Skeletal muscle satellite cell (primary cell): Measurements from ENCODE around the gene EBI3.
"Not testable (repeated sequence)": the region's sequence is repeated elsewhere in the genome, so short reads cannot be mapped to it uniquely, and the experiment has no call there.

Source experiments
- H3K27me3 ChIP-seq: 2 replicates; pipeline ENCODE4 v1.7.0; 2013; ENCODE audit warnings: low read length; ENCODE audit not compliant: control insufficient read depth, insufficient read depth
- H3K36me3 ChIP-seq: 2 replicates; pipeline ENCODE4 v1.7.0; 2013; ENCODE audit warnings: mild to moderate bottlenecking, control low read depth, low read length; ENCODE audit not compliant: insufficient read depth
- H3K4me1 ChIP-seq: 2 replicates; pipeline ENCODE4 v1.7.0; 2013; ENCODE audit warnings: low read length; ENCODE audit not compliant: control insufficient read depth, insufficient read depth
- H3K4me2 ChIP-seq: 2 replicates; pipeline ENCODE4 v1.7.0; 2013; ENCODE audit warnings: mild to moderate bottlenecking, low read length
- H3K4me3 ChIP-seq: 2 replicates; pipeline ENCODE4 v1.7.0; 2013; ENCODE audit warnings: low read length
- H3K9ac ChIP-seq: 2 replicates; pipeline ENCODE4 v1.7.0; 2013; ENCODE audit warnings: mild to moderate bottlenecking, low read depth, low read length, moderate library complexity
- H3K9me3 ChIP-seq: replicated peaks from 2 replicates; pipeline ENCODE4 v1.7.0; 2013; ENCODE audit warnings: mild to moderate bottlenecking, control low read depth, low read length

Gene EBI3

GRCh38 chr19:4268816-4269430 lies 39.6 kb downstream of the EBI3 start:
- Histone ChIP-seq H3K36me3 (peaks cover 27% of the 10 kb centered on the region), H3K9ac (no peak overlapping the region), H3K4me1 (no peaks in the 10 kb centered on the region), H3K27me3 (no peaks in the 10 kb centered on the region), H3K4me3 (no peak overlapping the region), H3K9me3 (no peaks in the 10 kb centered on the region), H3K4me2 (no peak overlapping the region)

GRCh38 chr19:4272894-4273293 lies 43.6 kb downstream of the EBI3 start:
- no peak overlapping the region for H3K4me3 ChIP-seq

GRCh38 chr19:4274321-4274686 lies 45.0 kb downstream of the EBI3 start:
- H3K4me3 ChIP-seq: not testable (repeated sequence)

More at GRCh38 chr19:4272894-4273293, 43.6 kb downstream of the EBI3 start:
- no peaks in the 10 kb centered on the region for H3K9me3 ChIP-seq
- H3K4me2 ChIP-seq: no peak overlapping the region
- peaks cover 3% of the 10 kb centered on the region for H3K27me3 ChIP-seq
- peaks cover 18% of the 10 kb centered on the region for H3K36me3 ChIP-seq
- no peaks in the 10 kb centered on the region for H3K4me1 ChIP-seq
- H3K9ac ChIP-seq: no peak overlapping the region

GRCh38 chr19:4277191-4277696 lies 47.9 kb downstream of the EBI3 start:
- H3K4me2 ChIP-seq: no peak overlapping the region
- no peaks in the 10 kb centered on the region for H3K4me1 ChIP-seq
- H3K9me3 ChIP-seq: no peaks in the 10 kb centered on the region
- H3K36me3 ChIP-seq: no peaks in the 10 kb centered on the region
- H3K27me3 ChIP-seq: peaks cover 14% of the 10 kb centered on the region
- H3K4me3 ChIP-seq: no peak overlapping the region
- no peak overlapping the region for H3K9ac ChIP-seq

More at GRCh38 chr19:4274321-4274686, 45.0 kb downstream of the EBI3 start:
- H3K9ac ChIP-seq, H3K27me3 ChIP-seq, H3K4me2 ChIP-seq, H3K9me3 ChIP-seq, H3K36me3 ChIP-seq, H3K4me1 ChIP-seq: not testable (repeated sequence)

- Histone ChIP-seq H3K4me3 (no peak overlapping the region), H3K27me3 (peaks cover 14% of the 10 kb centered on the region)
Observed at GRCh38 chr19:4278010-4278409, 48.7 kb downstream of the EBI3 start.

GRCh38 chr19:4278419-4279266 lies 49.3 kb downstream of the EBI3 start, which contains the start of gene SHD:
TSS of gene SHD (plus strand) at chr19:4279266. CDS start at chr19:4280064, 798 bp downstream.
- H3K9ac ChIP-seq: peak within 1 kb of the TSS; percentile 50
- H3K4me2 ChIP-seq: peak within 1 kb of the TSS; percentile 70
- peaks cover 14% of the 10 kb centered on the region for H3K27me3 ChIP-seq
- H3K36me3 ChIP-seq: no peaks in the 10 kb centered on the region
- H3K9me3 ChIP-seq: no peaks in the 10 kb centered on the region
- no peaks in the 10 kb centered on the region for H3K4me1 ChIP-seq
- H3K4me3 ChIP-seq: peak within 1 kb of the TSS; percentile 62

More at GRCh38 chr19:4278010-4278409, 48.7 kb downstream of the EBI3 start:
- Histone ChIP-seq H3K36me3 (no peaks in the 10 kb centered on the region), H3K9me3 (no peaks in the 10 kb centered on the region), H3K4me2 (no peak overlapping the region), H3K4me1 (no peaks in the 10 kb centered on the region), H3K9ac (no peak overlapping the region)

- Histone ChIP-seq H3K4me3 (peak overlapping the region; percentile 62), H3K4me1 (no peaks in the 10 kb centered on the region), H3K9ac (peak overlapping the region; percentile 50), H3K4me2 (peak overlapping the region; percentile 70), H3K36me3 (no peaks in the 10 kb centered on the region), H3K27me3 (peaks cover 14% of the 10 kb centered on the region), H3K9me3 (no peaks in the 10 kb centered on the region)
Observed at GRCh38 chr19:4279267-4279529, 49.9 kb downstream of the EBI3 start.

- Histone ChIP-seq H3K9me3 (no peaks in the 10 kb centered on the region), H3K9ac (peak overlapping the region; percentile 50), H3K4me3 (peak overlapping the region; percentile 62), H3K27me3 (peaks cover 15% of the 10 kb centered on the region), H3K4me1 (no peaks in the 10 kb centered on the region), H3K36me3 (no peaks in the 10 kb centered on the region), H3K4me2 (peak overlapping the region; percentile 70)
Observed at GRCh38 chr19:4279530-4280422, 50.5 kb downstream of the EBI3 start.

GRCh38 chr19:4284176-4284958 lies 55.0 kb downstream of the EBI3 start:
- Histone ChIP-seq H3K36me3 (no peaks in the 10 kb centered on the region), H3K4me3 (no peak overlapping the region), H3K27me3 (peaks cover 15% of the 10 kb centered on the region), H3K4me1 (no peaks in the 10 kb centered on the region), H3K9ac (no peak overlapping the region), H3K4me2 (no peak overlapping the region), H3K9me3 (no peaks in the 10 kb centered on the region)

- Histone ChIP-seq H3K4me2 (no peak overlapping the region), H3K4me1 (no peaks in the 10 kb centered on the region)
Observed at GRCh38 chr19:4284974-4285373, 55.7 kb downstream of the EBI3 start.

More at GRCh38 chr19:4284974-4285373, 55.7 kb downstream of the EBI3 start:
- Histone ChIP-seq H3K9me3 (no peaks in the 10 kb centered on the region), H3K9ac (no peak overlapping the region), H3K36me3 (no peaks in the 10 kb centered on the region), H3K27me3 (peaks cover 11% of the 10 kb centered on the region), H3K4me3 (no peak overlapping the region)
